Activated effector memory CD4-positive, alpha-beta T cell treated with anti-CD3 and anti-CD28 coated beads, Interleukin-2, amount 50 U/mL, for 16 hours (primary cell): ENCODE measurements around the gene AHNAK2.

Source experiments
- DNase-seq: peaks from one replicate; pipeline ENCODE4 v3.0.0-alpha.2; 2020

The AHNAK2 gene

DNA sequence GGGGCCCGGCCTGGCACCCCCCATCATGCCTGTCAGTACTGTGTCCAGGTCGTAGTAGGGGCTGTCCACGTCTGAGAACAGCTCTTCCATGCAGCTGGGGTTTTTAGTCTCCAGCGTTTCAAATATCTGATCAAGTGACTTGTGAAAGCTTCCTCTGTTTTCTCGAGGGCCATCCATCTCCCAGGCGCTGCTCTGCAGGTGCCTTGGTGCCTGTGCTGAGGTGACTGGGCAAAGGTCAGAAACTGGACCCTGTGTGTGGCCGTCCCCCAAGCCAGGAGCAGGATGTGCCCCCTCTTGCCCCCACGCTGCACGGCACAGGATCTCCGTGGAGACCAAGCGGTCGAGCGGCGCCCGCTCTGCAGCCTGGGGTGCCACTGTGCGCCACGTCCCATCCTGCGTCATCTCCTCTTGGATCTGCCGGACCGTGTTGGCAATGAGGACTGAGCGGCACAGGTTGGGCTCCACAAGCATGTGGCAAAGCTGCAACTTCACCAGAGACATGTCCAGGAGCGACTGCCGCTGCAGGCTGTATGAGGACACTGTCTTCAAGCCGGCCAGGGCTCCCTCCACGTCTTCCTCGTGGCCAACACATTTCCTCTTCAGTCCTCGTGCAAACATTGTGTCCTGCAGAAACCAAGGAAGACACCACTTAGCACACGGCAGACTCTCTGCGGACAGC lies 33.3 kb upstream of the AHNAK2 start:
- no peak for DNase-seq

- no peak for DNase-seq
These were observed 32.7 kb upstream of the AHNAK2 start for GRCh38 chr14:105010891-105011291.

DNA sequence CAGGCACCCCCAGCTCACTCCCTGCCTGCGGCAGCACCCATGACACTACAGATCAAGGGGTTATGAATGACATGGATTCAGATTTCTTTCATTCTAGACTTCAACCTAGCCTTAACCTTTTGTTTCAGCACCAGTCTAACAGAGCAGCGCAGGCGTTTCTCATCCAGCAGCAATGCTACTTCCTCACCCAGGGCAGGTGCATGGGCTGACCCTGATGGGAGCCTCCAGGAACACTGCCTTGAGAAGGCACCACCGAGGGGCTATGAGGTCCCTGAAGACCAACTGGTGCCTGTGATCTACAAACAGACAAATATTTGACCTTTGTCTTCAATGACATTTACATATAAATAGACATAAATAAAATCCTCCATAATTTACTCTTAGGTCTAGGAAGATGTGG lies 31.9 kb upstream of the AHNAK2 start:
- no peak for DNase-seq

DNA sequence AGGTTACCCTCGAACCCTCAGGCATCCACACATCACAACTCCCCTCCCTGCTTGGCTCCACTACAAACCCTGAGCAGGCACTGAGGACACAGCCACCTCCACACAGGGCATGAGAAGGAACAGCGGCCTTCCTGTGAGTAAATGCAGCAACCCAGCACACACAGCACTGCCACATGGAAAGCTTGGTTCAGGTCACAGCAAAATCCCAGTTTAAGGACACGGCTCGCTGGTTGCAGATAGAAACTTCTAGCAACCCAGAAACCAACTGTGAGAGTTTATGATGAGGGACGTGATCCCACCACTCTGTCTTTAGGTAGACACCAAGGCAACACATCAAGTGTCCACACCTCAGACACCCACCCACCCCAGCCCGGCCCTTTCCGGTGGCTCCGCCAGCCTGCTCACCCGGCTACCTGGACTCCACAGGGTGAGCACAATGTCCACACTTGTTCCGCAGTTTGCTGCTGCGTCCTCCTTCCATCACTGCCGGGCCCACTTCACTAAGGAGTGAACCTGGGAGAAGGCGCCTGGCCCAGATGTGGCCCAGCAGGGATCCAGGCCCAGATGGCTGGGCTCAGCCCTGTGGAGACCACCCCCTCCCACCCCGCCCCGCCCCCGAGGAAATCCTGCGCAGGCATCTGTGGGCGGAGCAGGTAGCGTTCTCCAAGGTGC lies 29.6 kb upstream of the AHNAK2 start:
- DNase-seq, result no peak

DNA sequence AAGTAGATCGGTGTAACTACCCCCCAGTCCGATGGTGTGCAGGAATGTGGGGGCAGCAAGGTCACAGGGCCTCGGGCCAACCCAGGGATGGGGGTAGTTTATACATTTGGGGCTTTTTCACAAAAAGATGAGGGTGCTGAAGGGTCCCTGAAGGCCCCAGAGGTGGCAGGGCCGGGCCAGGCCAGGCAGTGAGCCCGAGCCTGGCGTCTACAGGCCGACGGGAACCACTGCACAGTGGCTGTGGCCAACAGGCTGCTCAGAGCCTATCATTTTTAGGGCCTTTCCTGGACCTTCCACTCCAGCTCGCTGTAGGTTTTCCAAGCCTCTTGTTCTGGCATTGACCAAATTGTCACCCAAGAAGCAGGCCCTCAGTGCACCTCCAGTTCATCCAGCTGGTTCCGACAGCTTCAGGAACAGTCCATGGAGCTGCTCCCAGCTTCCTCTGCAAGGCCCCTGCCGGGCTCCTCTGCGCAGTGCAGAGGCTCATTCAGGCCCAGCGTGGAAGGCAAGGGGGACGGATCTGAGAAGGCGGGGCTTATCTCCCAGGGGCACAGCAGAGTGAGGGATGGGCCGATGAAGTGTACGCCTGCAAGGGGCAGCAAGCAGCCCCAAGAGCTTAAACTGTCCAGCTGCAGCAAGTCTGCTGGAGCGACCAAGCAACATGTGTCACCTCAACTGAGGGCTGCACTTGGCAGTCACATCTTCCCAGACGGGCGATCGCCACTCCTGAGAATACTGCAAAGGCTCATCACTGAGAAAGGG lies 28.8 kb upstream of the AHNAK2 start:
- no peak for DNase-seq

DNA sequence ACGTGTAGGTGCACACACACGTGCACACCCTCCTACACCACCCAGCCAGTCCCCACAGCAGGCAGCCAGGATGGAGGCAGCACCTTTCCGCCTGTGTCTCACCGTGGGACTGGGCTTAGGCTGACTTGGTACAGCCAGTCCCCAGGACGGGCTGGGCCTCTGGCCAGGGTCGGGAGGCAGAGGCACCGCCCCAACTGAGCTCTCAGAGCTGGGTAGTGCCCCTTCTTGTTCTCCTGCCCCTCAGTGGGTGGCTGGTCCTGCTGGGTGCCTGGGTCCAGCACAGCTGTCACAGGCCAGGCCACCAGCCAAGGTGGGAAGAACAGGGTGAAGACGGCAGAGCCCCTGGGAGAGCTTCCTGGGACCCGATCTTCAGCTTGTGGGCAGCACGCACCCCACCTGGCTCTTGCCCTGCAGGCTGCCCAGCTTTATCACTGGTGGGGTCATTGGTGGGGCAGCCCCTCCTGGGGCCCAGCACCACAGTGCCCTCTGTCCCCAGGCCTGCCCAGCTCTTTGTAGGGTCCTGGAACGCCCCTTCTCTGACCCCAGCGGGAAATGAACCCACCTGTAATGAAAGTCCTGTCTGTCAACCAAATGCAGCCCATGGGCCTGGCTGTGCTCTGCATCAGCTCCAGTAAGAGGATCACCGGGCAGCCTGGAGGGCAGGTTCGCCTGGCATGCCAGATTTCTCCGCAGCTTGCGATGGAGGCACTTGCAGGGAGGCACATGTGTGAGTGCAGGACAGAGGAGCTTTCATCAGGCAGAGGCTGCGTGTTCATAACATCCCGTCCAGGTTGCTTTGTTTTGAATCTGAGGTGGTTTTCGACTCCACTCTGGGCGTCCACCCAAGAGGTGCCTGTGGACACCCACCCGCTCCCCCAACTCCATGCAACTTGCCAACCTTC lies 28.0 kb upstream of the AHNAK2 start:
- no peak for DNase-seq

DNA sequence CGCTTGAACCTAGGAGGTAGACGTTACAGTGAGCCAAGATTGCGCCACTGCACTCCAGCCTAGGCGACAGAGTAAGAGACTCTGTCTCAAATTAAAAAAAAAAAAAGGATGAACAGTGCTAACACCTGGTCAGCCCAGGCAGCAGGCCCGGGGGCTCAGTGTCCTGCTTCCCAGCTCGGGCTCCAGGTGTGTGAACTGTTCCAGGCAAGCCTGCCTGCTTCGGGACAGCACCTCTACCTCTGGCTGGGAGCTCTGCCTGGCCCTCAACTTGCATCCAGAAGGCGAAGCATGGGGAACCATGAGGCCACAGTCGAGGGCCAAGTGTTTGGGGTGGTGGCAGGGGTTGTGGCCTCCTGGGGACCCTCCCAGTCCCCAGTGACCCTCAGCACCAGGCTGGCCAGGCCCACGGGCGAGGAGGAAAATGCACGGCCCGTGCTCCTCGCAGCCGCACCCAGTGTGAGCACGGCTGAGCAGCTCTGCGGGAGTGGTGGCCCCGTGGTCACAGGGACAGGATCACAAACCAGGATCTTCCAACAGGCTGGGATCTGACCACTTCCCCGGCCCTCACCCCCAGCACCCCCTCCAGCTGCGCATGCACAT lies 27.3 kb upstream of the AHNAK2 start:
- no peak for DNase-seq

- DNase-seq, result no peak
These were observed 21.2 kb upstream of the AHNAK2 start for GRCh38 chr14:104999361-104999760.

DNA sequence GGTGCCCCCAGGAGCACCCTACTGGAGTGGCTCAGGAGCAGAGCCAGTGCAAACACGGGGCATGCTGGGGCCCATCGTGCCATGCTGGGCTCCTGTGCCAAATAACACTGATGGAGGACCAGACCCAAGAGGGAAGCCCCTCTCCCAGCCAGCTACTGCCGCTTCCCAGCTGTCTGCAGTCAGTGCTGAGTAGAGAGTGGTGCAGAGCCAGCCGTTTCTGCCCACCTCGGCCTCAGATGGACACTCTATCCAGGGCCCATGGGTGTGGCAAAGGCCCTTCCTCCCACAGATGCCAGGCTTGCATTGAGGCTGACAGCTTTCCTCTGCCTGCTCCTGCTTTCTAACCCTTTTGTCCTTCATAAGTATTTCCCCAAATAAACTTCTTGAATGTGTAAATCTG lies 20.6 kb upstream of the AHNAK2 start:
- DNase-seq, result no peak

- DNase-seq, result no peak
These were observed 18.3 kb upstream of the AHNAK2 start for GRCh38 chr14:104996483-104996882.

DNA sequence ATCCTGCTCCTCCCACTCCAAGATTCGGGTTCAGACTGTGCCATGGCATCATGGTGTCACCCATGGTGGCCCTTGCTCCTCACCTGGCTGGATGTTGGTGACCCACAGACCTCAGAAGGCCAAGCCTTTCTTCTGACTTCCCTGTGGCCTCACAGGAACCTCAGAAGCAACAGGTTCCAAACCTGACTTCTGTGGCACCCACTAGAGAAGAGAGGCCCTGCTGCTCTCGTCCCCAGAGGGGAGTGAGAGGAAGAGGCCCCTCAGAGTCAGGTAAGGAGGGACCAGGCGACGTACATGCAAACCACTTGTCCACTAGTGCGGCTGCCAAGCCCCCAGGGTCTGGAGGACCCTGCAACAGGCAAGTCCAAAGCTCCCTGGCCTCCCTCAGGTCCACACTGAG lies 17.9 kb upstream of the AHNAK2 start:
- DNase-seq, result no peak

GRCh38 chr14:104994978-104995377 lies 16.8 kb upstream of the AHNAK2 start:
- no peak for DNase-seq

DNA sequence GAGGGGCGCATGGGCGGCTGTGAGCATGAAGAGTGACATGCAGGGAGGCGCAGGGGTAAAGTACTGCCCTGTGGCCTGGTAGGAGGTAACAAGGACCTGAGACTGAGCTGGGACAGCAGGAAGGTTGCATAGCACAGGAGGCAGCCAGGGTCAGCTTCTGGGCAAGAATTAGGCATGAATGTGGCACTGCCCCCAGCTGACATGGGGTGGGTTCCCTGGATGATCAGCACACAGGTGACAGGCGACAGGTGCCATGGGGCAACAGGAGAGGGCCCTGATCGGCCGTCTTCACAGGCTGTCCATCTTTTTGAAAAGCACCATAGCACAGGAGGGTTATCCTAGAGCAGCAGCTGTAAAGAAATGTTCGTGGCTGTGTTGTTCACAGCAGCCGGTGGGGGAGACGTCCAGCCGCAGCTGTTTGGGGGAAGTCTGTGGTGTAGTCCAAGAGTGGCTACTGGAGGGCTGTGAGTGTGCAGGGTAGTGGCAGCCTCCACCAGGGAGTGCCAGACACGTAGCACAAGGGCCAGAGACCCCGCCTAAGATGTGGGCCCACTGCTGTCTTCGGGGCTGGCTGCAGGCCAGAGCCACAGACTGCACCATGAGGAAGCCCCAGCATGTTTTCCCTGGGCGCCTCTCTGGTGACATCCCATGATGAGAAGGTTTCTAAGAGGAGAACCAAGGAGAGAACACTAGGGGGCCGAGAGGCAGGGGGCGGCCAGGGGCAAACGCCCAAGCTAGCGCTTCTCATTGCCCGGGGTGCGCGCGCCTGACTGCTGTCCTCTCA lies 15.8 kb upstream of the AHNAK2 start:
- no peak for DNase-seq

DNA sequence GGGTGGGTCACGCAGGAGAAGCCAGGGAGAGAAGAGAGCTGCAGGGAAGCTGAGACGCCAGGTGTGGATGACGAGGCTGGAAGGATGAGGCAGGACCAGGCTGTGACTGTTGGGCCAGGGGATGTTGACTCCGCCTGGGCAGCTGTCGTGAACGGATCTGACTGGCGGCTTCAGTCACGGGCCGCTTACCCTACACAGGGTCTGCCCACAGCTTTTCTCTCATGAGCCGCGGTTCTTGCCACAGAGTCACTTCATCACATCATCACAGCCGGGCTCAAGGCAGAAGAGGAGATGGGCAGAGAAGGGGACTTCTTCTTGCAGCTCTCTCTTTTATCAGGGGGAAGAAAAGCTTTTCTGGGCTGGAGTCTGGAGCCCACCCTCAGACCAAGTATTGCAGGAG lies 15.1 kb upstream of the AHNAK2 start:
- no peak for DNase-seq

- no peak for DNase-seq
These were observed 14.3 kb upstream of the AHNAK2 start for GRCh38 chr14:104992501-104992900.

GRCh38 chr14:104991896-104992230 lies 13.7 kb upstream of the AHNAK2 start:
- no peak for DNase-seq

- DNase-seq, result no peak
These were observed 11.8 kb upstream of the AHNAK2 start for GRCh38 chr14:104989951-104990303.

DNA sequence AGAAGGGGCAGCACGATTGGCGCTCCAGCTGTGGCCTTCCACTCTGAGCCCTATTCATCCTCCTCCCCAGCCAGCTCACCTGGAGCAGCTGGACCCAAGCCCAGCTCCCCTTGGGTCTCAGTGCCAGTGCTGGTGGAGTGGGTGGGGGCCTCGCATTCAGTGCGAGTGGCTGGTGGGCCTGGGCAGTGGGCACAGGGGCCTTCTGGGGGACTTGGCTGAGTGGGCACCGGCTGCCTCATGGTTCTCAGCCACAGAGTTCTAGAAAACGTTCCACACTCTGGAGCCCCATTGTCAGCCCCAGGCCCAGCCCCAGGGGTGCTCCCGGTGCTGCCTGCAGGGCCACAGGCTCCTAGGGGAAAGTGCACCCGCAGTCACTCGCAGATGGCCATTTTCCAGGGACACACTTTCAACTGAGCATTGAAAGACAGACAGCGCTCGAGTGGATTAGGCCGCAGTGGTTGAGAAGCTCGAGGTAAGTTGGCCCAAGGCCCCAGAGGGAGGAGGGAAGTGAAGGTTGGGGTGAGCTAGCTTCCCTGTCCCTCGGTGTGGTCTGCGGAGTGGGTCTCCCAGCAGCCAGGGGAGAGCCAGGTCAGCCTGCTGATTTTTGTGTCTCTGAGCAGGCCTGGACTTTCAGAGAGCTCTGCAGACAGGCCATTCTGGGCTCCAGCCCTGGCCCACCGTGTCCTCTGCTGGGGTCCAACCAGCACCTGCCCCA lies 11.2 kb upstream of the AHNAK2 start:
- no peak for DNase-seq

GRCh38 chr14:104986487-104987164 lies 8.5 kb upstream of the AHNAK2 start:
- DNase-seq, result no peak

GRCh38 chr14:104985675-104986486 lies 7.7 kb upstream of the AHNAK2 start, which contains the start of gene CLBA1:
CLBA1 (plus strand) TSS chr14:104985788; CDS start chr14:104986432, 644 bp downstream.
- peak; percentile 96 for DNase-seq
